Superior temporal gyrus (tissue), 1 donor: ENCODE results near the gene SCYGR4.

Source experiments
- DNase-seq: peaks from one replicate; pipeline ENCODE4 v3.0.0-alpha.2; 2016; ENCODE audit errors: extremely low spot score

SCYGR4 gene

DNA sequence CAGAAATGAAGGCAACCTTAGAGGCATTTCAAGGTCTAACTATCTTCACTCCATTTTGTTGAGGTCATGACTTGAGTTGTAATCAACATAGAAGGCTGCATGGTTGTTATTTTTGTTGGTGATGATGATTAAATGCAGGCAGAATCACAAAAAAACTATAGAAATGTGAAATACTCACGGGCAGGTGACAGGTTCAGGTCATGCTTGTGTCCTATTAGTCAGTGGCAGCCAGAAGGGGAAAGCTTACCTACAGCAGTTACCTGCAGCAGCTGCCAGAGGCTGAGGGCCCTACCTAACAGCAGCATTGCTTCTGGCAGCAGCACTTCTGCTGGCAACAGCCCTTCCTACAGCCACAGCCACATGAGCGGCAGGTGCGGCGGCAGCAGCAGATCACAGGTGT lies 3.1 kb upstream of the SCYGR4 start:
- no peak for DNase-seq

DNA sequence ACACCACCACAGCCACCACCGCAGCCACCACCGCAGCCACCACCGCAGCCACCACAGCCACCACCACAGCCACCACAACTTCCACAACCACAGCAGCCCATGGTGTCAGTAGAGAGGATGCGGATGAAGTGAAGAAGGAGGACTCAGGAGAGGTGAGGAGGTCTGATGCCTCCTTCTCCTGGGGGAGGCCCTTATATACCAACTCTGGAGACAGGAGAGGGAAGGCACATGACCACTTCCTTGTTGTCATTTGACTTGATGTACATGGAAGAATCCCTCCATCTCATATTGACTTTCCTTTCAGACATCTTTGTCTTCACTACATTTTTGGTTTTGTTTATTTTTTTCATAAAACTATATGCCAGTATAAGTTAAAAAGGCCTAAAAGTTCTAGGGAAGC lies 2.6 kb upstream of the SCYGR4 start, which contains the start of gene SCYGR3:
SCYGR3 (minus strand) TSS at position 101 of the 400 bp plus-strand sequence; CDS start at position 101, 0 bp downstream.
- no peak for DNase-seq

DNA sequence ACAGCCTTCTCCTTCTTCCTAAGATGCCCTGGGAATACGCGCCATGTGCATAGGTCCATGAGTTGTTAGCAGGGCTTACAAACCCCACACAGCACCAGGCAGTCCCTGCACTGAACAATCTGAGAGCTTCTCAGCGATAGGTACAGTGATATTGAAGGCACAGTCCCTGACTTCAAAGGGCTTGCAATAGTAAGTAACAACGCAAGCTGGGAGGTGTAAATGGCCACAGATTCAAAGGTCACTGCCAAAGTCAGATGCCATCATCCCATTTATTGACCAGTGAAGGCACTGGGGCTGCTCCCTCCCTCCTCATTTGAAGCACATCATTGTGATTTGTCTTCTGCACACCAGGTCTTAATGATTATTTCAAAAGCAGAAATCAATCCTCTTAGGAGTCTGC lies 2.1 kb upstream of the SCYGR4 start:
- no peak for DNase-seq

DNA sequence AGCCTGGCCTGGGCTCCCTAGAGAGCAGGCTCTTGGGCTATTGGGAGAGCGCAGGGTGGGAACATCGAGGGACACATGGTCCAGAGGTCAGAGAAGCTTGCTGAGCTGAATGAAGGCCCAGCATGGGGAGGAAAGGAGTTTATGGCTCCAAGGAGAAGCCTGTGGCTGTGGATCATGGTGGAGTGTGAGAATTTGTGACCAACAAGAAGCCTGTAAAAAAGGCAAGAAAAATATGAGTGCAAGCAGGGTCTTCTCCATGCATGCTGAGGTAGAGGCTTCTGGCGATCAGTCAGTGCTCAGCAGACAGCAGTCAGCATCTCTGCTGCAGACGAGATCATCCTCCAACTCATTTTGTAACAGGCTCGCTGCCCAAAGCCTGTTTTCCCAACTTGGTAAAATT lies 1.4 kb upstream of the SCYGR4 start:
- DNase-seq = no peak

DNA sequence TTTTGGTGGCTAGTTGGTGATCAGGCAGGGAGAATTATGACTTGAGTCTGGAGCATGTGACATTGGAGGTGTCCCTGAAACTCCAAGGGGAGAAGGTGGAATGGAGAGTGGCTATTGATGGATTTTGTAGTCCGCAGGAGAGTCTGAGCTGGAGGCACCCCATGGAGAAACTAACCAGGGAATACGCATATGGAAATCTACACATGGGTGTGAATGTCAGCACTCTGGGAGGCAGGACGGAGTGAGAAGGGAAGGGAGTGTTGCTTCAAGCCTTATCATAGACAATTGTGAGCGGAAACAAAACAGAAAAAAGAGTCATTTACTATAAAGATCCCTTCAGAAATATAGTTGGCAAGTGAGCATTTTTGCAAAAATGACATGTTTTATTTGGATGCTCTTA lies 667 bp upstream of the SCYGR4 start:
- DNase-seq = no peak

DNA sequence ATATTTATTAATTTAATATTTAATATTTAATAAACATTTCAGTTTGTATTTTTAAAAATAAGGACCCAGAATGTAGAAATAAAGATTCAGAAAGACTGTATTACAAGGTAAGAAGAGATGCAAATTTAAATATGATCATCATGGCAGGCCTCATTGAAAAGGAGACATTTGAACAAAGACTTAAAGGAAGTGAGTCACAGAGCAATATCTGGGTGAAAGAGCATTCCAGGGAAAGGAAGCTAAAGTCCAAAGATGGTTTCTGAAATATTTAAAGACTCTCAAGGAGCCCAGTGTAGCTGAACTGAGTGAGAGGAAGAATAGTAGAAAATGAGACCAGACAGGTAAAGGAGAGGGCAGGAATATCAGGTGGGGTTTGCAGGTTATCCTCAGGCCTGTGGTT lies 5.9 kb downstream of the SCYGR4 start:
- DNase-seq = no peak

DNA sequence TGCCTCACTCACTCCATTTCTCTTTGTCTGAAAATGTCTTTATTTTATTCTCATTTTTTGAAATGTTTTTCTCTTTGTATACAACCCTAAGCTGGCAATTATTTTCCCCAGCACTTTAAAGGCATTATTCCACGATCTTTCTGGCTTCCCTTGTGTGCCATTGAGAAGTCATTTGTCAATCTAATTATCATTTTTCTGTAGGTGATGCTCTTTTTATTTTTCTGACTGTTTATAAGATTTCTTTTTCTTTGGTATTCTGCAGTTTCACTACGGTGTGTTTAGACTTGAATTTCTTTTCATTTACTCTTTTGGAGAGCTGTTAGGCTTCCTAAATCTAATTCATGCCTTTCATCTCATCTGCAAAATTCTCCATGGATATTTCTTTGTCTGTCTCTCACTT lies 8.1 kb downstream of the SCYGR4 start:
- DNase-seq = no peak

DNA sequence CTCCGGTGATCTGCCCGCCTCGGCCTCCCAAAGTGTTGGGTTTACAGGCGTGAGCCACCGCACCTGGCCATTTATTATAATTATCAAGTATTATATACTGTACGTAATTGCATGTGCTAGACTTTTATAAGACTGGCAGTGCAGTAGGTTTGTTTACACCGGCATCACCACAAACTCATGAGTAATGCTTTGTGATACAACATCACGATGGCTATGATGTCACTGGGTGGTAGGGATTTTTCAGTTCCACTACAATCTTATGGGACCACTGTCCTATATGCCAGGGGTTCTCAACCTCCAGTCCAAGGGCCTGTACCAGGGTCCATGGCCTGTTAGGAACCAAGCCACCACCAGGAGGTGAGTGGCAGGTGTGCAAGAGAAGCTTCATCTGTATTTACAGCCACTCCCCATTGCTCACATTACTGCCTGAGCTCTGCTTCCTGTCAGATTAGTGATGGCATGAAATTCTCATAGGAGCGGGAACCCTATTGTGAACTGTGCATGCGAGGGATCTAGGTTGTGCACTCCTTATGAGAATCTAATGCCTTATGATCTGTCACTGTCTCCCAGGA lies 9.4 kb downstream of the SCYGR4 start:
- no peak for DNase-seq

DNA sequence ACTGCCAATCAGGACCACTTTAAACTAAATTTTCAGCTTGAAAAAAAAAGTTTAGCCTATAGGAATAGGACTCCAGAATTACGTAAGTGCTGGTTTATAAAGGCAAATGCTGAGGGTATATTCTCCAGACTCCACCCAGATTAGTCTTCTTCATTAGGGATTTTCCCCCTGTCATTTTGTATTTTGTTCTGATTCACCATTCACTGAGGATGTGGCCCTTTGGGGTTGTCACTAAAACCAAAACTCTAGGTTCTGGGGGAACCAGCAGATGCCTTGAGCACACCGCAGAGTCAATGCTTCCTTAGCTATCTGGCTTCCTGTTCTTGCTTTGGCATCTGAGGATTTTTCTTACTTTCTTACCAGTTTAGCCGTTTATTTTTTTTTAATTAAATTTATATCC lies 10.5 kb downstream of the SCYGR4 start:
- DNase-seq = no peak

DNA sequence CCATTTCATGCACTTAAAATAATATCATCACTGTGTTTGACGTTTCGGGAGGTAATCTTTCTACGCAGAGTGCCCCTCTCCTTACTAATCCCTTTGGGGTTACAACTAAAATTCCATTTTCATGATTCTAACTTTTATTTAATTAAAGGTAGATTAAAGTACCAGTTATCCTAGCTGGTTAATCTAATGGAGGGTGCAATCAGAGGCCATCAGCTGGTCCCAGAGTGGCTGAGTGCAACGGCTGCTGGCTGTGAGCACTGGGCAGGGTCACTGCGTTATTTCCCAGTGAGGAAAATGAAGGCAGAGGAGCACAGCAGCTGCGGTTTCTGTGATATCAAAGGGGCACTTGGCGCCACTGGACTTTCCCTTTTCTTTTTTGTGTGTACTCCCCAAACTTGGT lies 12.1 kb downstream of the SCYGR4 start:
- DNase-seq = no peak

DNA sequence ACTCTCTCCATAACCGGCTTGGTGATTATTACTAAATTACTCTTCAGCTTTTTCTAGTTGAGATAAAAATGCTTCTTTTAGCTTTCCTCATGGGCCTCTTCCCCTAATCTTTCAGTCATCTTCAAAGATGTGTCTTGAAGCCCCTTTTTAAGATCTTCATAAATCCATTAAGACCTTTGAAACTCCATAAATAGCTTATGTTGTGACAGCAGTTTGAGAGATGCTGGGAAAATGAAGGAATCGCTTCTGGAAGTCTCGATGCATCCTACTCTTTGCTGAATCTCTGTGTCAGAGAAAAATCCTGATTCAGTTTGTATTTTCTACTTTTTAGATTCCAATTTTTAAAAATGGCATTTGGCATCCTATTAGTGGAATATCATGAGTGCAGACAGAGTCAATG lies 13.0 kb downstream of the SCYGR4 start:
- no peak for DNase-seq

DNA sequence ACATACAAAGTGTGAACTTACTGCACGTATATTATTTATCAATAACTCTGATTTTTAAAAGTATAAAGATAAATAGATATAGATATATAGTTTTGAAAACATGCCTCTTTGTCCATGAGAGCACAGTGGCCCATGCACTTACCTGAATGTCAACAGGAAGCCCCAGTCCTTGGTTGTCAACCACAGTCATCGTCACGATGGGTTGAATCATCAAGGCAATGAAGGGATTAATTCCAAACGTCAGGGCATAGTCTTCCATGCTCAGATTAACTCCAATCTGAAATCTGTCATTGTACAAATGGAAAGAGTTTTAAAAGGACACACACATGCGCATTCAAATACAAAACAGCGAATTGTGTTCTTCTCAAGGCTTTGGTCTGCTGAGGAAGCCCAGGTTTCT lies 15.5 kb downstream of the SCYGR4 start:
- no peak for DNase-seq

DNA sequence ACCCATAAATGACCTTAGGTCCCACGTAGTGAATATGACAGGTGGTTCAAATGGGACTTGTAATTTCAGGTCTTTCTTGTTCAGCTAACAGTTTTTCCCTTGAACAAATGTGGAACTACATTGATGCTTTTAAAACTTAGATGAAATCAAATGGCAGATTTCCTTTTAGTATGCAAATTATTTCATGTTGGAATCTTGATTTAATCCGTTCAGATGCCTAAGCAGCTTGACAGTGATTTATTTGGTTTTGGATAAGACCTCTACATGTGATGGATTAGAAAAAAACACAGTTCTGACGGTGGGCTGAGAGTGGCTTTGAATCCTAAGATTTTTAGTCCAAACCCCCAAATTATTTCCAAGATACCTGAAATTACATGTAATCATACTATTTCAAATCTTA lies 16.9 kb downstream of the SCYGR4 start:
- DNase-seq = no peak

DNA sequence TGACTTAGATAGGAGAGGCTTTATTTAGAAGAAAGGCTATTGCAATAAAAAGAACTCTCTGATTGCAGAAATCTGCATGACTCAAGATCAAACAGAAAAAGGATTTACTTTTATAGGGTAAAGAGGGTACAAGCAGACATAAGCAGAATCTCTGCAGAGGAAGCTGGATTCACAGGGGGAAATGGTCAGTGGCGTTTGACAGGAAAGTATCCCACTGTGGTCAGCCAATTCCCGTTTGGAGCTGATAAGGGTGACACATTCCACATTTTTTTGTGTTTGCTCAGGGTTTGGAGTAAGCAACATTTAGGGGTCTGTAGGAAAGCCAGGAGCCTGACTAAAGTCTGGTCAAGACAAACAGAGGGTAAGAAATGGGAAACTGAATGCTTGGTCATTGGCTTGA lies 25.4 kb downstream of the SCYGR4 start:
- DNase-seq = no peak

DNA sequence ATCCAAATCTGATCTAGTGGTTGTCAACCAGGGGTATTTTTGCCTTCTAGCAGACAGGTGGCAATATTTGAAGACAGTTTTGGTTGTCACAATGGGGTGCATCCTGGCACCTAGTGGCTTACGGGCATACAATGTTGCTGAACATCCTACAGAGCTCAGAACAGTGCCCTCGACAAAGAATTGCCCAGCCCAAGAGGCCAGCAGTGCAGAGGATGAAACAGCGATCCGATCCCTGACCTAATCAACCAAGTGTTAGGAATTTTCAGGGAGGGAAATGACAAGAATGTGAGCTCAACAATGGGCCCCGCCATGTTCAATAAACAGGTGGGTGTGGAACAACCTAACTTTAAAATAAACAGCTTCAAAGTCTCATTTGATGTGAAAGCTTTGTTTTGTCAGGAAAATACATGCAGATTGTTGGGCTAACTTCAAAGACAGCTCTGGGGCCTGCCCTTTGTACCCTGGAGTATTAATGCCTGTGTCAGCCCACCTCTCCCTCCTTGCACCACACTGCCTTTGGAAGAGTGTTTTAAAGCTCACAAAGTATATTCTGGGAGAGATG lies 26.8 kb downstream of the SCYGR4 start:
- DNase-seq = no peak

DNA sequence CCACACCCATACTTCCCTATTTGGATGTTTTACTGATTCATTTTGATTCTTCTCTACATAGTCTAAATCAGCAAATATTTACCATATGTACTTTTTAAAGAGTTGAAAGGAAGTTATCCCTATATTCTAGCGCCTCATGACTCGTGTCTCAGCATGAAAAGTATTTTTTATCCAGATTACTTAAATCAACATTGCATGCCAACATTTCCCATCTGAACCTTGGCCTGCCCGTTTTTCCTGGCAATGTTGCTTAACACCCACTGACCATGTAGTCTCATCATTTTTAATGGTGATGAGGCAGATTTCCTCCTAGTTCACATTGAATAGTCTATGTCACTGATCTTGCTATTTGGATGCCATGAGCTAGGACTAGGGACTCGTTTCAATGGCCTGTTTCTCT lies 36.1 kb downstream of the SCYGR4 start:
- no peak for DNase-seq

DNA sequence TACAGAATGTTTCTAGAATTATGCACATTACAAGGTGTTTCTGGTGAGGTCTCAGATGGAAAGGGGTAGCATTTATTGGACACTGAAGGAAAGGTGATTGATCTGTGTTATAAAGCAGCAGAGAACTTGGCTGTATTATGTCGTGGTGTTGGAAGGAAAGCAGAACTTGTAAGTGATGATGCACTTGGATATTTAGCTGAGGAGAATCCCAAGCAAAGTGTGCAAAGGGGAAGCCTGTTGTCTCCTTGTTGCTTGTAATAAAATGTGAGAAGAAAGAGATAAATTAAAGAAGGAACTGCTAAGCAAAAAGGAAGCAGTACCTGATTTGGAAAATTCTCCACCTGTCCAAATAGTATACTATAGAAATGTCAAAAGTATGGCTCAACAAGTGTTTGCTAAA lies 37.1 kb downstream of the SCYGR4 start:
- no peak for DNase-seq

DNA sequence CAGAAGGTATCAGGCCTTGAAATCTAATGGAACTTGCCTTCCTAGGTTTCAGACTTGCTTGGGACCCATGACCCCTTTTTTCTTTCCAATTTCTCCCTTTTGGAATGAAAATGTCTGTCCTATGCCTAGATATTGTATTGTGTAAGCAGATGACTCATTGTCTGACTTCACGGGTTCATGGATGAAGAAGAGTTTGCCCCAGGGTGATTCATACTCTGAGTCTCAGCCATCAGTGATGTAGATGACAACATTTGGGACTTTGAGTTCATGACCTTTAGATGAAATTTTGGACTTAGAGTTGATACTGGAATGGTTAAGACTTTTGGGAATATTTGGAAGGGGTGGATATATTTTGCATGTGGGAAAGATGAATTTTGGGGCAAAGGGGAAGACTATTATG lies 38.2 kb downstream of the SCYGR4 start:
- DNase-seq = no peak

DNA sequence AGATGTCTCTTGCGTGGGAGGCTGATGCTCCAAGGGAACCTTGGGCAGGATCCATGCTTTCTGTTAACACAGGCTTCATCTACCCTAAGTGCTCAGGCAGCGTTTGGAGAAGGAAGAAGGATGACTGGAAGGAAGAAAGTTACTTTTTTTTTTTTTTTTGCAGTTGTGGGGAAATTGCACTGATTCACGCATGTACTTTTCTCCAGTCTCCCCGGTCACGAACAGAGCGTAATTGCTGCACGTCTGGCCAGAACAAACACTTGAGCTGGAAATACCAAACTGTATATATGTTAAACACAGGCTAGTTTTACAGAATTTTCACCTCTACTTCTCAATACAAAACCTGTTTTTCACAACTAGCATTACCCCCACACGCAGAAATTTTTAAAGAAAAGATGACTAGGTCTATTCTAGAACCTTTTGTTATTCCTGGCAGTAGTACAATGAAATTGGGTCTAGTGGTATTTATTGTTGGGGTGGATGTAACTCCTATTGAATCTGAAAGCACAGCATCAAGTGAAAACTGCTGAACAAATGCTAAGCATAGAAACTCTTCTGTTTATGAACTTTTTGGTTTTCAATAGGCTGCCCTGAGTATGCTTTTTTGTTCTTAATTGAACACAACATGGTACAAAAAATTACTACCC lies 40.0 kb downstream of the SCYGR4 start:
- DNase-seq = no peak

DNA sequence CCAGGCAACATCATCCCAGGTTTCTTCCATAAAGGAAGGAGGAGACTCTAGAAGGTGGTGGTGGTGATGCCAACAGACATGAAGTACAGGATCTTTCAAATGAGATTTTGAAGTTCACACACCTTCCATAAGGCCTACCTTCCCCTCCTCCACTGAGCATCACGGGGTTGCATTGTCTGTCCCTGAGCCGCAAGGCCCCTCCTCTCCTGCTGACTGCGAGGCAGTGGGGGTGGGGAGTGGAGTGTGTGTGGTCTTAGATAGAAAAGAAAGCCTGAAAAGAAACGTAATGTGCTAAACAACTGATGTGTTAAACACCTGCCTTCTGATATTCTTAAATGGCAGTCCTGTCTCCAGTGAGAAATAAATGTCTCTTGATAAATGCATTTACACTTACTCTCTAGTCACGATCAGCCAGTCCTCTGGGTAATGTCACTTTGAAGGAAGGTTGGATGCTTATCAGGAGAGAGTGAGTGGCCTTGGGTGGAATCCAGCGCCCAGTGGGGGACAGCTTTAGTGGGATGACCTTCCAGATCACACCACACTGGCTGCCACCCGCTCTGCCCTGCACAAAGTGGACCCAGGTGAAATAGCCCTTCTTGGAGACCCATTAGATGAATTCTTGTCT lies 43.8 kb downstream of the SCYGR4 start:
- DNase-seq = no peak

DNA sequence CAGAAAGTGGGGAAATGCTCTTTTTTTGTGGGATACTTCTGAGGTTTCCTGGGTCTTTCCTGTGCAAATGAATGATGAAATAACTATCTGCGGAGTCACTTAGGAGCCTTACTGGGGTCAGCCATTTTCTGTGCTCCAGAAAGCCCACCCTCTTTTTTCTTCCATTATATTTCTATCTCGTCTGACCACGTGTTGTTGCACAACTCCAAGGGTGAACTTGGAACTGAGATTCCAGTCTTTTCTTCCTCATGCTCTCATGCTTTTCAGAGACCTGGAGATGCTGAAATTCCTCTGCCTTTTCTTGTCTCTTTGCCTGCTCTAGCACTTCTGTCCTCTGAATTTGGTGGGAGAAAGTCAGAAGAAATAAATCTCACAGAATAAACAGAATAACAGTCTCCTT lies 44.5 kb downstream of the SCYGR4 start:
- no peak for DNase-seq

DNA sequence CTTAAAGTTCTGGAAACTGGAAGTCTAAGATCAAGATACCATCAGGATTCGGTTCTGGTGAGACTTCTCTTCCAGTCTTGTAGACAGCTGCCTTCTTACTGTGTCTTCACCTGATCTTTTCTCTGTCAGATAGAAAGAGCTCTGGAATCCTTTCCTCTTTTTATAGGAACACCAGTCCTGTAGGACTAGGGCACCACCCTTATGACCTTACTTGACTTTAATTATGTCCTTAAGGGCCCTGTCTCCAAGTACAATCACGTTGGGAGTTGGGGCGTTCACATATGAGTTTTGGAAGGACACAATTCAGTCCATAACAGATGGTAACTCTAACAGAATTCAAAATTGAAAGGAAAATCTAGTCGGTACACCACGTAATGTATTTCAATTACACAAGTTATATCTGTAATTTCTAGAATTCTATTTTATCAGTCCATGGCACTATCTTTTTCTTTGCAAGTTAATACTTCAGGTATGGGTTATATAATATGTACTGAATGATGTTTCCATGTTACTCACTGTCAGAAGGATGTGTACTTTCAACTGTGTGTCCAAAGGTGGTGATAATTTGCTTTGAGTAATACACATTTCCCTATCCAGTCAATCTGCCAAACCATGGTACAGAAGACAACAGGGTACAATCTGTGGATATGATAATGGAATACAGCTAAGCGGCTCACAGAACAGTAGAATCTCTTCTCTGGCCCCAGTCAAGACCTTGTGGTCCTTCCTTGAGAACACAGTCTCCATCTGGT lies 48.1 kb downstream of the SCYGR4 start:
- DNase-seq = no peak
